Breast epithelium (tissue), 3 donors: ENCODE results near the gene ST7.

ENCODE experiments used
- POLR2A ChIP-seq: fragments of 450-650 bp; IDR thresholded peaks from one replicate; pipeline ENCODE4 v1.6.1; 2016; ENCODE audit warnings: antibody characterized with exemption, mild to moderate bottlenecking, moderate library complexity
- POLR2AphosphoS5 ChIP-seq, 3 donors: sonication (generic); formaldehyde crosslinking; IDR thresholded peaks; one replicate each; pipeline ENCODE4 v1.6.1; 2017; ENCODE audit warnings: antibody characterized with exemption in 3 of 3
- TF ChIP-seq, protein P1 (sequence below), 3 donors: fragments of 450-650 bp; IDR thresholded peaks; one replicate each; pipeline ENCODE4 v1.5.1; 2016 to 2017; ENCODE audit warnings: antibody characterized with exemption in 3 of 3, mild to moderate bottlenecking in 3 of 3, moderate library complexity in 3 of 3

DNA sequence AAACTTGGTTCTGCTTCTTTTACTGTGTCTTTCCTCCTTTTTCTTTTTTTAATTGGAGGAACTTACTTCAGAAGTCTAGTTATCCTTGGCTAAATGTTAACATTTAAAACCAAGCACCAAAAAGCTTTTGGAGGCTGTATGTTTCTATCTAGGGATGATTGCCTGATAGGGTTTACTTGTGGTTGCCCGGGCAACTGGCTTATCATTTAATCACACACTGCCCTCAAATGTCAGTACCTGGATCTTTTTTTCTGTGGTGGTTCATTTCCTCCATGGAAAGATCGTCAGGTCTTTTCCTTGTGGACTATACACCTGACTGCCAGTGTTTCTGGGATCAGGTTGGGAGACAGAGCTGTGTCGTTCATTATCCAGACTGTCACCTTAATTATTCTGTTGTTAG is 196.4 kb downstream of the ST7 start:
- no peak for TF ChIP-seq POLR2A
- TF ChIP-seq, protein P1, sequence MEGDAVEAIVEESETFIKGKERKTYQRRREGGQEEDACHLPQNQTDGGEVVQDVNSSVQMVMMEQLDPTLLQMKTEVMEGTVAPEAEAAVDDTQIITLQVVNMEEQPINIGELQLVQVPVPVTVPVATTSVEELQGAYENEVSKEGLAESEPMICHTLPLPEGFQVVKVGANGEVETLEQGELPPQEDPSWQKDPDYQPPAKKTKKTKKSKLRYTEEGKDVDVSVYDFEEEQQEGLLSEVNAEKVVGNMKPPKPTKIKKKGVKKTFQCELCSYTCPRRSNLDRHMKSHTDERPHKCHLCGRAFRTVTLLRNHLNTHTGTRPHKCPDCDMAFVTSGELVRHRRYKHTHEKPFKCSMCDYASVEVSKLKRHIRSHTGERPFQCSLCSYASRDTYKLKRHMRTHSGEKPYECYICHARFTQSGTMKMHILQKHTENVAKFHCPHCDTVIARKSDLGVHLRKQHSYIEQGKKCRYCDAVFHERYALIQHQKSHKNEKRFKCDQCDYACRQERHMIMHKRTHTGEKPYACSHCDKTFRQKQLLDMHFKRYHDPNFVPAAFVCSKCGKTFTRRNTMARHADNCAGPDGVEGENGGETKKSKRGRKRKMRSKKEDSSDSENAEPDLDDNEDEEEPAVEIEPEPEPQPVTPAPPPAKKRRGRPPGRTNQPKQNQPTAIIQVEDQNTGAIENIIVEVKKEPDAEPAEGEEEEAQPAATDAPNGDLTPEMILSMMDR (IDR thresholded peaks at IDR 0.05): no peak
- no peak for TF ChIP-seq POLR2AphosphoS5 (IDR thresholded peaks at IDR 0.05)
